GM19023 (cell line): ENCODE data around the gene NRCAM.
"Not testable (repeated sequence)": the region's sequence is repeated elsewhere in the genome, so short reads cannot be mapped to it uniquely, and the experiment has no call there.

Experiments used
- ATAC-seq: cut with Tn5 transposase; IDR thresholded peaks from one replicate; pipeline ENCODE4 v1.9.1; 2021; ENCODE audit warnings: mild to moderate bottlenecking, moderate library complexity; ENCODE audit not compliant: unreplicated experiment

Gene NRCAM

GRCh38 chr7:108403597-108404217 lies 52.5 kb downstream of the NRCAM start:
- no peak for ATAC-seq

GRCh38 chr7:108402865-108403264 lies 53.4 kb downstream of the NRCAM start:
- no peak for ATAC-seq

- ATAC-seq = no peak
Observed at GRCh38 chr7:108396080-108396479, 60.2 kb downstream of the NRCAM start.

DNA sequence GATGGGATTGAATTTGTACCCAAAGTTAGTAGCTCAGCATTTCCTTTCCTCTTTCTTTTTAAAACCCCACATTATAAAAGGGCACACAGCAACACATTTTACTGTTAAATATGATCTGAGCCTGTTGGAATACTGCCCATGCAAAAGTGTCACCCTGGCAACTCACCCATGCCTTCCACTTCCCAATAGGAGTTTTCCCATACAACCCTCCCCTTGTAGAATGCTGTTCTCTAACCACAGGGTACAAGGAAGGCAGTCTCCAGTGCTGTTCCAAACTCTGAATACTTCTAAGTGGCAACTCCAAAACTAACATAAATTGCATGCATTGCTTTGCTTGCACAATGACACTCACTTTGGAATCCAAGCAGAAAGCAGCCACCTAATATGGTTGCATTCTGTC lies 60.8 kb downstream of the NRCAM start:
- ATAC-seq = no peak

GRCh38 chr7:108393097-108393496 lies 63.1 kb downstream of the NRCAM start:
- not testable (repeated sequence) for ATAC-seq

GRCh38 chr7:108387686-108388085 lies 68.5 kb downstream of the NRCAM start:
- not testable (repeated sequence) for ATAC-seq

GRCh38 chr7:108385834-108386422 lies 70.3 kb downstream of the NRCAM start:
- ATAC-seq = no peak

DNA sequence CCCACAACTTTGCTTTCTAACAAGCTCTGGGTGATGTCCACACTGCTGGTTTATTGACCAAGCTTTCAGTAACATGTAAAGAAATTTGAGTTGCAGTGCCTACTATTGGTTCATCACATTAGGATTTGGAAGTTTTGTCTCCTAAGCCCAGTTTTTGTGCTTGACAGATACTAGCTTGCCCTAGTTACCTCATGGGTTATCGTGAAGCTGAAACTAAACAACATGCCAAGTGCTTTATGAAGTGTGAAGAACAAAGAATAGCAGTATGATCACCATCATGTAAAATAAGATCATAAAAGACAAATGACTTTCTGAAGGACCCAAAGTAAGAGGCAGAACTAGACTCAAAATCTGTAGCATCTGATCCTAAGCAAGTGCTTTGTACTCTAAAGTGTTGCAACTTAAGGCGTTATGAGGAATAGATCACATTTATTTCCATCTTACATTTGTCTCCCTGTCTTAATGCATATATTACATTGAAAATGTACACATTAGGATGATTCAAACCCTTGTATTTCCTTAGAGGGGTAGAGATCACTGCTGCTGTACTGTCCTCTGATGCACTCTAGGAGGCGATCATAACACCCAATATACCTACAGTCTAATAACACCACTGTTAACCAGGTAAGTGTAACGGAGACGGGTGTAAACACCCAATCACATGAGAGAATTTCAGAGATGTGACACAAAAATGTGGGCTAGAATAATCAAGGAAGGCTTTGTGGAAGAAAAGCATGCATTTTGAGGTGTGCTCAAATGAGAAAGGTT lies 71.3 kb downstream of the NRCAM start:
- no peak for ATAC-seq

DNA sequence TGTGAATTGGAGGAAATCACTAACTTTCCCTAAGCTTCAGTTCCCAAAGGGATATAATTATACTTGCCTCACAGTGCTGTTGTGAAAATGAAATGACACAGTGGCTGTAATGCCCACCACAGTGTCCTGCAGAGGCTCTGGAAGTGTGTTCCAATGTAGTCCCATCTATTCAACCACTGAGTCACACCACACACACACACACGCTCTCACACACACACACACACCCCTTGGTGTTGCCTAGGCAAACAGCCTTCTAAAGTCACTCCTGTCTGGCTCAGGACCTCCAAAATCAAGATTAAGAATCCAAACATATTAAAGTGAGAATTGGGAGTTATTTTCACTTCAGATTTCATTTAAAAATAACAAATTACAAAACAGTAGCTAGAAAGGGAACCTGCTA lies 73.3 kb downstream of the NRCAM start:
- ATAC-seq = no peak

- ATAC-seq = no peak
Observed at GRCh38 chr7:108380517-108380916, 75.7 kb downstream of the NRCAM start.

DNA sequence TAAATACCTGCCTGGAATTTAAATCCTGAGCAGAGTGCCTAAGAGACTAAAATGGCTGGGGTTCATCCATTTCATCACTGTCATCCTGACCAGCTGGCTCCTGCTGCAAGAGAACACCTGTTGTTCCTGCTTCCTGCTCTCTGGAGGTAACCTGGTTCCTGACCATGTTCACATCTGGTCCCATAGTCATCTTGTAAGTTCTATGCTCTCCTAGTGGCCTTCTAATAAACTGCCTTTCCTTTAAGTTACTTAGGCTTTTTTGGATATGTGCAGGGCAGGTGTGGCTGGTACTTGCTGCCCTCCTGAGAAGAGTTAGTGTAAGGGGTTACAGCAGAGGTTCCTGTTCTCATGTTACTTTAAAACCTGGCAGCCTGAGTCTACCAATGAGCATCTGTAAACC lies 80.0 kb downstream of the NRCAM start:
- ATAC-seq = no peak

- ATAC-seq = no peak
Observed at GRCh38 chr7:108375668-108376067, 80.6 kb downstream of the NRCAM start.

GRCh38 chr7:108374899-108375298 lies 81.3 kb downstream of the NRCAM start:
- ATAC-seq = no peak

- no peak for ATAC-seq
Observed at GRCh38 chr7:108372618-108373017, 83.6 kb downstream of the NRCAM start.

DNA sequence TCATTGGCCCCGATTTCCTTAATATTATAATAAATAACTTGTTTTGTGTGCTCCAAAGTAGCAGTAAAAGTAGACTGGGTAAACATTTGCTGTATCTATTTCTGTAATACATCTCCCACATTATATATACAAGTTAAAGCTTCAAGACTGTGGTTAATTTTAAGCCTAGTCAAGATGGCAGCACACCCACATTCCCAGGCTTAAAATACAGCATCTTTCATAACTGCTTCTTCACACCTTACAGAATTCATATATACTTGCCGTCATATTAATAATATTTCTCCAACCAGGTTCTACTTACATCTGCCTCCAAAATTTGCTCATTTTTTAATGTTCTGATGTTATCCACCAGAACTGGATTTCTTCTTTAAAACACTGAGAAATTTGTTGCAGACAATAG lies 85.6 kb downstream of the NRCAM start:
- ATAC-seq = no peak

- ATAC-seq = no peak
Observed at GRCh38 chr7:108368466-108368865, 87.8 kb downstream of the NRCAM start.

DNA sequence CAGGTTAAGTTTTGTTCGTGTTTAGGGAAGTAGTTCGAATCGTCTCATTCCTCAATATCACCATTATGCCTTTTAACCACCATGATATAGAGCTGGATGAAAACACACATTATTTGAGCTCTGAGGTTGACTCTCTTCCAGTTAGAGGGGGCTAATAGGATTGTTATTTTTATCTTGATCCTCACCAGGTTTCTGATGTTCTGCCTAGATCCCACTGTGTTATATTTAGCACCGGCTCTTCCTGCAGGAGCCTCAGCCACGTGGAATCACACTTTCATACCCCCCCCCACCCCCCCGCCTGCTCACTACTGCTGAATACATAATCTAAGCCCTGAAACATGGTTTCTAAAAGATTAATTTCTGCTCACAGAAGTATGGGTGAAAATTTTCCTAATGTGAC lies 88.3 kb downstream of the NRCAM start:
- ATAC-seq = no peak

GRCh38 chr7:108367314-108367713 lies 88.9 kb downstream of the NRCAM start:
- ATAC-seq = no peak

- ATAC-seq = no peak
Observed at GRCh38 chr7:108363659-108364058, 92.6 kb downstream of the NRCAM start.

GRCh38 chr7:108360058-108360800 lies 96.0 kb downstream of the NRCAM start:
- no peak for ATAC-seq

DNA sequence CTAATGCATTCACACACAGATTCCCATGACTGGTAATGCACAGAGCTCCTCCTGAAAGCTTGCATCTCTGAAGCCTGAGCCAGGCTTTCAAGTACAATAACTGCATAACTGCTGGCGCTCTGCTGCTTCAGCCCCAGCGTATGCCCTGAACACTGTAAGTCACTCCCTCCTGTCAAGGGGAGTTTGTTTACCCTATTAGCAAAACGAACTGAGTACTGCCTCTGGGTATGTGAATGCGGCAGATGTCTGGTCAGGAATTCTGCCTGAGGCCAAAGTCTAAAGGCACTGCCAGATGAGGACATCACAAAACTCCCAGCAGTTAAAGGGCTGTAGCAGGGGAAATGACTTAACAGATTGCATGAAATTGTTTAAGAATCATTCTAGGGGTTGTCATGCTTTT lies 97.7 kb downstream of the NRCAM start:
- ATAC-seq = no peak

DNA sequence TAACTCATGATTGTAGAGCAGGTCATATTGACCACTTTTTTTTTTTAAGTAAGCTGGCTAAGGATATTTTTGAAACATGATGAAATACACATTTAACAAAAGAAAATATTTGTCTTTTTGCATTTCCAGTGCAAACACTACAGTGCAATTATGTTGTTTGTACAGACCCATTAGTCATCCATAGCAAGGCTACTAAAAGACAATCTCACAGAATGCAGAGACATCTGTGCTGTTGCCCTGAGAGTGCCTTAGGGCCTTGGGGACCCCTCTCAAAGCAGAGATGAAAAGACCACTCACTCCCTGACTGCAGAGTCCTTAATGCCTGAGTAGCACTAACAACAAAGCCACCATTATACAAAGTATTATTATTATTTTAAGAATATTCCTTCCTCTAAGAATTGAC lies 104.5 kb downstream of the NRCAM start:
- no peak for ATAC-seq
